ENCODE results near the gene CD72.
A peak's percentile ranks its signal among the peaks of the same experiment; 100 is the strongest.
"Not testable (repeated sequence)": the region's sequence is repeated elsewhere in the genome, so short reads cannot be mapped to it uniquely, and the experiment has no call there.

The CD72 gene

DNA sequence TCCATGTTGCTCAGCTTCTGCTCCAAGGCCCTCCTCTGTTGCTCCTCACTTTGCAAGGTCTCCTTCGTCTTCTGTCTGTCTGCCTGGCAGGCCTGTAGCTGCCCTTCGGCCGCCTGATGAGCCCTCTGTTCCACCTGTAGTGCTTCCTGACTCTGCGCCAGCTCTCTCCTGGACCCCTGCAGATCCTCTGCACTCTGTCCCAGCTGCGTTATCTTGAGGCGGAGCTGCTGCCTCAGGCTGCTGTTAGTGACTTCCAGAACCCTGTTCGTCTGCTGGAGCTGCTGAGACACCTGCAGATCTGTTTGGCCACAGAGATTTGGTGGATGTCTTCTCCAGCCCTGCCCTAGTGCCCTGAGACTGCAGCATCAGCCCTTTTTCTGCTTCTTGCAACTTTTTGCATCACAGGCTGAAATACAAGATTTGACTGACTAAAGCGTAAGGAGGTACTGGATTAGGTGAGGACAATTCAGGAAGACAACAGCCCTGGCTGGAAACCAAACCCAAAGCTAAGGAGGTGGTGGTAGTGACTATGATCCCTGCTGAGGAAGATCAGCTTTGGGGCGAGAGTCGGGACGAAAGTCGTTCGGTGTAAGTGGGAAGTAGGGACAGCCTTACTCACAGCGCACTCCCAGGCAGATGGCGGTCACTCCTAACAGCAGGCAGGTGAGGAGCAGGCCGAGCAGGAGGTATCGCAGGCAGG is 2.1 kb downstream of the CD72 start:
- DNase-seq: no peak

DNA sequence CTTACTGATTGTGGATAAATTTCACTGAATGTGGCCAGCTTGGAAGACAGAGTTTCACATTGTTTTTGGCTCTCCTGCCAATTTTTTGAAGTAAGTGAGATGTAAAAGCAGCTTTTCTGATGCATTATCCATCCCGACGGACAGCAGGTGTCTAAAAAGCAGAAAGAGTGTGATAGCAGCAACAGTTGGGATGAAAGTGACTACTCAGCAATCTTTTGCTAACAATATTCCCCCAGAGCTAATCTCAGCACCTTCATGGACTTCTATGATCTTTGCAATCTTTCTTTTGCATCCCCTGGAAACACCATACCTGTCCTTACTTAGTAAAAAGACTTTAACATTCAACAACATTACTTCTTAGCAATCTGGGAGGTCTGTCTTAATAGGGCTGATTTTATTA is 5.4 kb downstream of the CD72 start:
- no peak for DNase-seq

DNA sequence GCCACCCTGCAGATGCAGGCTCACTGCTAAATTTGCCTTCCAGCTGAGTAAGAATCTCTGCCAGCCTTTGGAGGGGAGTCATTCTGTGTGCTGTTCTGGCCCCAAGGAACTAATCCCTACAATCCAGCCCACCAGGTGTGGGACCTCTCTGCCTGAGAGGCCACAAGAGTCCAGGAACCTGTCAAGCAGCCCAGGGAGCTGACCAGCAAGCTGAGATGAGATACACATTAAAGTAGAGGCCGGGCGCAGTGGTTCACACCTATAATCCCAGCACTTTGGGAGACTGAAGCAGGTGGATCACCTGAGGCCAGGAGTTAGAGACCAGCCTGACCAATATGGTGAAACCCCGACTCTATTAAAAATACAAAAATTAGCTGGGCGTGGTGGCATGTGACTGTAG is 6.1 kb downstream of the CD72 start:
- DNase-seq: not testable (repeated sequence)

DNA sequence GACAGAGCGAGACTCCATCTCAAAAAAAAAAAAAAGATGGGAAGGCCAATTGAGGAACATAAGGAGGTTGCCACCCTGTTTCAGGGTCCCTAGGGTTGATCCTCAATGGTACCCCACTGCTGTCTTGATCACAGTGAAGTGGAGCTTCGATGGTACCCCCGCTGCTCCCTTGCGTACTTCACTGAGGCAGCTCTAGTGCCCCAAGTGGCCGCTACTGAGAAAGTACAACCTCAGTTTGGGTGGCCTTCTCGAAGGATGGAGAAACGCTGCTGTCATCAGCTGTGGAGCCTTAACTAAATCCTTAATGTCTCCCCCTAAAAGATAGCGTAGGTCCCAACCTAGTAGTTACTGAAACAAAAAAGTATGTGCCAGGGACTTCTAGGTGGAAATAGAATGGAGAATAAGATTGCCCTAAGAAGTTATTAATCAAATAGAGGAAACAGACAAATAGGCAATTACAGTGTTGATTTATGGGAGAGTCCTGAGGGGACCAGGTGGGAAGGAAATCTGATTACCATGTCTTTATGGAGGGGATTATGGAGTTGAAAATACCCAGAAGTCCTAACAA is 6.9 kb downstream of the CD72 start:
- DNase-seq: peak; percentile 73

DNA sequence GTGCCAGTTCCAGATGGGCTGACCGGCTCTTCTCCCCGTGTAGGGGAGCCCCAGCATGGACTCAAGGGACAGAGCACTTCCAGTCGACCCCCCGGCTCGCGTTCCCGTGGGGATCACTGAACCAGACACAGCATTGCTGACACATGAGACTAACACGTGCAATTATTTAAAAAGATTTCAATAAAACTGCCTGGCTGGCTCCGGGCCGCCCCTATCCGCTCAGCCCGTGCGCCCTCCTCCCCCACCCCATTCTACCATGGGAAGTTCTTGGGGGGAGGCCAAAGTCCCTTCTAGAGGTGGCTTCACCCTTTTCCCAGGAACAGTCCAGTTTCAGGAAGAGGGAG is 8.4 kb downstream of the CD72 start:
- DNase-seq: no peak

DNA sequence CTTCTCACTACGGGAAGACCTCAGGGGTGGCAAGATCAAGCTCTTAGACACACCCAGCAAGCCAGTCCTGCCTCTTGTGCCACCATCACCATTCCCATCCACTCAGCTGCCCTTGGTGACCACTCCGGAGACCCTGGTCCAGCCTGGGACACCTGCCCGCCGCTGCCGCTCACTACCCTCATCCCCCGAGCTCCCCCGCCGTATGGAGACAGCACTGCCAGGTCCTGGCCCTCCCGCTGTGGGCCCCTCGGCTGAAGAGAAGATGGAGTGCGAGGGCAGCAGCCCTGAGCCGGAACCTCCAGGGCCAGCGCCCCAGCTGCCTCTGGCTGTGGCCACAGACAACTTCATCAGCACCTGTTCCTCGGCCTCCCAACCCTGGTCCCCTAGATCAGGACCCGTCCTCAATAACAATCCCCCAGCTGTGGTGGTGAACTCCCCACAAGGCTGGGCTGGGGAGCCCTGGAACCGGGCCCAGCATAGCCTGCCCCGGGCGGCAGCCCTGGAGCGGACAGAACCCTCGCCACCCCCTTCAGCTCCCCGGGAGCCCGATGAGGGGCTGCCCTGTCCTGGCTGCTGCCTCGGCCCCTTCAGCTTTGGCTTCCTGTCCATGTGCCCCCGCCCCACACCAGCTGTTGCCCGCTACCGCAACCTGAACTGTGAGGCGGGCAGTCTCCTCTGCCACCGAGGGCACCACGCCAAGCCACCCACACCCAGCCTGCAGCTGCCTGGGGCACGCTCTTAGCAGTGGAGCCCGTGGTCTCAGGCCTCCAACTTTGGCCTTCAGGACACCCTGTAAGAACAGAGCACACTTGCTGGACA is 9.0 kb downstream of the CD72 start:
- DNase-seq: no peak

DNA sequence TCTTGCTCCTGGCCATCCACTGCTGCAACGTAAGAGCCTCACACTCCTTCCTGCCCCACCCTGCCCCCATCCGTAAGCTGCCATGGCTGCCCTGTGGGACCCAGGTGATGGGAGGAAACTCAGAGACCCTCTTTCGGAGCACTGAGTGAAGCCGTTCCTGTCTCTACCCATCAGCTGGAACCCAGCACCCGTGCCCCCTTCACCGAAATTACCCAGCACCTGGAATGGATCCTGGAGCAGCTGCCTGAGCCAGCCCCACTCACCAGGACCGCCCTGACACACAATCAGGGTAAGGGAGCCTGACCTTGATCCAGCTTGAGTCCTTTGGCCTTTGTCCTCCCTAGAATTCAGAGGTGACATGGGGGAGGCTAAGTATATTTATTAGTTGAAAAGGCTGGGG is 10.0 kb downstream of the CD72 start:
- no peak for DNase-seq

DNA sequence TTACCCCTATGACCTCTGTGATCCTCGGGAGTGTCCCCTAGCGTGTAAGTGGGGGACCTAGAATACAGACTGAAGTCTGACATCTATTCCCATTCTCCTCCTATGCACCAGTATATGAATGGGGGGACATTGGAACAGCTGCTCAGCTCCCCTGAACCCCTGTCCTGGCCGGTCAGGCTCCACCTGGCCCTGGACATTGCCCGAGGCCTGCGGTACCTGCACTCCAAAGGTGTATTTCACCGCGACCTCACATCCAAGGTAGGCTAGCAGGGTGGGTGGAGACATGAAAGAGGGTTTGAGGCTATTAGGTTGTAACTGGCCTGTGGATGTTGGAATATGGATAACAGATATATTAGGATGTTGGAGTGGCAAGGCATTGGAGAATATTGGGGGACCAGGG is 11.5 kb downstream of the CD72 start:
- no peak for DNase-seq

DNA sequence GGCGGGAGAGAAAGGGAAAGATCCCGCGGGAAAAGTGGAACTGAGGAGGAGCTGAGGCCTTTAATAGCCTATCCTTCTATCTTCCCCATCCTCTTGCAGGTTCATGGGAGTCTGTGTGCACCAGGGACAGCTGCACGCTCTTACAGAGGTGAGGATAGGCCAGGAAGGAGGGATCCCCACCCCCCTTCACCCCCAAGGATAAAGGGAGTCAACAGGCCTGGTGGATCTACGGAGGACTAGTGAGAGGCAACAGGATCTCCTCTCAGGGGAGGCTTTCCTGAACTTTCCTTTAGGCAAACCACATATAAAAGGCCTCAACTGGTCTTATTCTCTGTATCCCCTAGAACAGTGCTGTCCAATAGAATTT is 12.1 kb downstream of the CD72 start:
- DNase-seq: no peak

DNA sequence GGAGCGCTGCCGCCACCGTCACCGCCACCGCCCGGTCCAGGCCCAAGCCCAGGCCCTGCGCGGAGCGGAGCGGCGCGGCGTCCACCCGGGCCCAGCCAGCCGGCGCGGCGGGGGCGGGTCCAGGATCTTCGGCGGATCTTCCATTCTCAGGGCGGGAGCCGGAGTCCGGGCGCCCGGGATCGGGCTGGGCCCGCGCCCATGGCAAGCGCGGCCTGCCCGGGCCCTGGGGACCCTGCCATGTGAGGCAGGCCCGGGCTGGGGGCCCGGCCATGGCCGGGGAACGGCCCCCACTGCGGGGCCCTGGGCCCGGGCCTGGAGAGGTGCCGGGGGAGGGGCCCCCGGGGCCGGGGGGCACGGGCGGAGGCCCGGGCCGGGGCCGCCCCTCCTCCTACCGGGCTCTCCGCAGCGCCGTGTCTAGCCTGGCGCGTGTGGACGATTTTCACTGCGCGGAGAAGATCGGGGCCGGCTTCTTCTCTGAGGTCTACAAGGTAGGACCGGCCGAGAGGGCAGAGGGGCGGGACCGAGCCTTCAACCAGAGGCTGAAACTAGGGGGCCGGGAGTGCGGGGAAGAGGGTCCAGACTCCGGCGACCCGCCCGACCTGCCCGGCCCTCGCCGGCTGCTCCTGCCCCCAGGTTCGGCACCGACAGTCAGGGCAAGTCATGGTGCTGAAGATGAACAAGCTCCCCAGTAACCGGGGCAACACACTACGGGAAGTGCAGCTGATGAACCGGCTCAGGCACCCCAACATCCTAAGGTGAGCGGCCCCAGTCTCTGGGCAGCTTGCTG is 12.7 kb downstream of the CD72 start:
- peak; percentile 32 for DNase-seq

DNA sequence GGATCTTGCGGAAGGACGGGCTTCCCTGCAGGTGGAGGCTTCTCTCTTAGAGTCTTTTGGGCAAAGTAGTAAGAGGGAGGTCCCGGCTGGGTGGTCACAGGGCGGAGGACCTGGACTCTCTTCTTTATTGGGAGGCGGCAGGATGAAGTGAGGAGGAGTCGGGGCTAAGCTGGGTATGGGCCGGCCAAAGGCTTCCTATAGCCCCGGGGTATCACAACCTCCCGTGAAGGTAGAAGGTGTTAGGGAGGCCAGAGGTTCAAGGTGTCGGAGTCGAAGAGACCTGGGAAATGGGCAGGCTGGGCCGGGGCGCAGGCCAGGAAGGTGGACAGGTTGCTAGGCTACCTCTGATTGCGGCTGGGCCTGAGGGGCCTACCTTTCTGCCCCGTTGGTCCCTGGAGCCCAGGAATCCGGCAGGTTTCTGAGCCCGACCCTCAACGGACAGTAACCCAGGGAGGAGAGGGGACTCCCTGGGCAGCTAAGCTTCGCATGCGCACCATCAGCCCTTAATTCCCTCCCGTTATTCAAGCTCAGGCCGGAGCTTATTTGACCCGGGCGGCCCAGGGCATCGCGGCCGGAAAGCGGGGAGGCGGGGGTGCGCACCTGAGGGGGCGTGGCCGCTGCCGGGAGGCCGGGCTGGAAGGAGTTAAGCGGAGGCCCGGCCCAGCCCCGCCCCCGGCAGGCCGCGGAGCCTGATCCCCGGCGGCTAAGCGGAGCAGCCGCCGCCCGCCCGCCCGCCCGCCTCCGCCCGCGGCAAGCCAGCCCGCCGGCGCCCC is 13.4 kb downstream of the CD72 start, which contains the start of gene TESK1:
Gene TESK1 (plus strand): TSS at position 685 of the 773 bp plus-strand sequence. CDS start 358 bp downstream, outside the sequence.
- DNase-seq: peak; percentile 84

DNA sequence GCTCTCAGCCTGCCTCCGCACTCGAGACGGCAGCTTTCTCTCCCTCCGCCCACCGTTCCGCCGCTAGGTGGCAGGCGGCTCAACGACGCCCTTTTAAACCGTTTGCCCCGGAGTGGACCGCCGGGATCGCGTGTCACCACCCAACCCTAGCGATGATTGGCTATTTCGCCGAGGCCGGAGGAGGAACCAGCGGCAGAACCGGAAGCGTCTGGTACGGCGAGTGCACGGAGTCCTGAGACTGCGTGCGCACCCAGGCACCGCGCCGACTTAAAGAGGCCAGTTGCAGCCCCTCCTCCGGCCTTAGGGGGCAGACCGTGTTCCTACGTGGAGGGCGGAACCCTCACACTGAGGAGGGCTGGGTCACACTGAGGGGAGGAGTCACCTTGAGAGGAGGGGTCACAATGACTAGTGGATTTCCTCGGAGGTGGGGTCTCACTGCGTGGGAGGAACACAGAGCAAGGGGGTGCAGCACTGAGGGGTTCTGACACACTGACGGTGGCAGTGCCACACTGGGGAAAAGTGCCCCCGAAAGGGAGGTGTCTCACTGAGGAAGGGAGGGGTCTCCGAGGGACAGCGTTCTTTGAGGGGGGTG is 14.1 kb downstream of the CD72 start:
- peak; percentile 100 for DNase-seq

DNA sequence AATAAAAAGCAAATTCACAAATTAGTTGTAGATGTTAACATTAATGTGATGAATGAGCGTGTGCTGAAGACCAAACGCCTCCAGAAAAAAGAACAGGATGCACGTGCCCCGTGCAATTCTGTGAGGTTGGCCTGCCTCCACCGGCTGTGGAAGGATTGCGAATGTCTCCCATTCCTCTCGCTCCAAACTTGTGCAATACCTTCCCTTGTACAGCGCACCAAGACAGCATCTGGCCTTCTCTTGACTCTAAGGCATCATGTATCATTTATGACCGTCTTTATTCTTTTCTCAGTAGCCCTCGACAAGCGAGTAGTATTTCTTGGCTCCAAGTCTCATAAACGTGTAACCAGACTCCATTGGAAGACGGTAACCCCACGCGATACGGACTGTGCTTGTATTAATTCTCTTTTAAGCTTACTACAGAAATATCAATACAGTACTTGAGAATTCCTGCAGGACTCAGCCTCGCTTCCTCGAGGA is 14.7 kb downstream of the CD72 start:
- DNase-seq: no peak

DNA sequence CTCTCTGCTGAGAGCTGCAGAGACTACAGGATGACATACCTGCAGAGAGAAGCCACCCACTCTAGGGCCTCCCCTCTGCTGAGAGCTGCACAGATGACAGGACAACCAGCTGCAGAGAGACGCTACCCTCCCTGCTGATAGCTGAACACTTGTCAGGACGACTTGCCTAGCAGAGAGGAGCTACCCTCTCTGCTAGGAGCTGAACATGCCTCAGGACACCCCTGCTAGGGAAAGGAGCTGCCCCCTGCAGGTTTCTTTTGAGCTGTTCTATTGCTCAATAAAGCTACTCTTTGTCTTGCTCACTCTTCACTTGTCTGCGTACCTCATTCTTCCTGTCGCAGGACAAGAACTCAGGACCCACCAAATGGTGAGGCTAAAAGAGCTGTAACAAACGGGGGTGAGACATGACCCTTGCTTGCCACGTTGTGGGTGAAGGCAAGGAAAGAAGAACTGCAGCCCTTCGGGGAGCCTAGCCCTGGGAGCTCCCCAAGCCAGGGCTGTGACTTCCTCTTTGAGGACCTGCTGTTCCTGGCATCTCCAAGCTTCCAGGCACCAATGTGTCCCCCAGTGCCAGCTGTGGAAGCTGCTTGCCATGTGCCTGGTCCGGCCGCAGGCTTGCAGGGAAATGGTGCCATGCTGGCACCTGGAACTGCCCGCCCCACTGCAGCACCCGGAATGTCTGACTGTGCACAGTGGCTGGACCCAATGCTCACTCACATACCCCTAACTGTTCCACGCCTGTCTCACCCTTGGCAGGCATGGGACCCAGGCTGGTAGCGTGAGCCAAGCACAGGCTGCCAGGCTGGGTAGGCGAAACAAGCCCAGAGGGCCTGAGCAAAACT is 18.2 kb downstream of the CD72 start:
- no peak for DNase-seq

DNA sequence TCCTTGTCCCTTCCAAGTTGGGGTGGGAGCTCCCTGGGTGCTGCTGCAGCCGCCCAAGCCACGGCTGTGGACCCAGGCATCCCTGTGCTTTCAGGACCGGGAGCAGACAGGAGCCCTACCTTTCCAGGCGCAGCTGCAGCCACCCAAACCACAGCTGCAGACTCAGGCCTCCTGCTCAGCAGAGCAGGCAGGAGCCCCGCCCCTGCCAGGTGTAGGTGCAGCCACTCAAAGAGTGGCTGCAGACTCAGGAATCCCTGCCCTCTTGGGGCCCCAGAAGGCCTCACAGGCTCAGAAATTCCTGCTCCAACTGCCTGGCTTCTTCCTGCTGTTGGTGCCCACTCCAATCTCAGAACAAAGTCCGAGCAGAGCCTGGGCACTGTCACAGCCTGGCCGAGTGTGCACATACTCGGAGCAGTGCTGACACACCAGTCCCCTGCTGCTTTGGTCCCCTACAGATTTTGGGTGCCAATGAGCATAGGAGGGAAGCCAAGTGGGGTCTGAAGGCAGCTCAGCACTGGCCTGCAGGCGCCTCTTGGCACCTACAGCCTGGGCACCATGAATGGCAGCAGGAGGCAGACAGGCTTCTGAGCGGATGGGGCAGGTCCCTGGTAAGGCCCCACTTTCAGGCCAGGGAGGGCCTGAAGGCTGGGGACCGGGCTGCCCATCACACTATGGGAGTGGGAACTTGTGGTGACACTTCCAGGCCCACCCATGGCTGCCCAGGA is 19.2 kb downstream of the CD72 start:
- DNase-seq: no peak

DNA sequence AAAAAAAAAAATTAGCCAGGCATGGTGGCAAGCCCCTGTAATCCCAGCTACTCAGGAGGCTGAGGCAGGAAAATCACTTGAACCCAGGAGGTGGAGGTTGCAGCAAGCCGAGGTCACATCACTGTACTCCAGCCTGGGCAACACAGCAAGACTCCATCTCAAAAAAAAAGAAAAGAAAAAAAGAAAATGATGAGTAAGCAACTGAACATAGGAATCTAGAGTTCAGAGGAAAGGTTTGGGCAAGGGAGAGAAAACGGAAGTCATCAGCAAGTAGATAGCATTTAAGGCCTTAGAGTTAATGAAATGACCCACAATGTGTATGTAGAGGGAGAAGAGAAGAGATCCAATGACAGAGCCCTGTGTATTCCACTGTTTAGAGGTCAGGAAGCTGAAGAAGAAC is 21.3 kb downstream of the CD72 start:
- not testable (repeated sequence) for DNase-seq

DNA sequence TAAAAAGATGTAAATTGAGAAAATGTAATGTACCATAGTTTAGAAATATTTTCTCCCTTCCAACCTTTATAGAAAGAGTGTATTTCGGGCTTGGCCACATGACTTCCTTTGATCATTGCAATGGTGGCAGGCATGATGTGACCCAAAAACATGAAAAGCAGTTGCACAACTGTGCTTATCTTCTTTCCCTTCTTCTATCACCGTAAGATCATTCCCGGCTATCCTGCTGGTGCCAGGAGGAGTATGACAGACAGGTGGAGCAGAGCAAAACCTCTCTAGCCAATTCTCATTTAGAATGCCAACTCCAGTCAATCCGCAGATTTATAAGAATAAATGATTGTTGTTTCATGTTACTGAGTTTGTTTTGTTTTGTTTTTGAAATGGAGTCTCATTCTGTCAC is 23.7 kb downstream of the CD72 start:
- DNase-seq: no peak

DNA sequence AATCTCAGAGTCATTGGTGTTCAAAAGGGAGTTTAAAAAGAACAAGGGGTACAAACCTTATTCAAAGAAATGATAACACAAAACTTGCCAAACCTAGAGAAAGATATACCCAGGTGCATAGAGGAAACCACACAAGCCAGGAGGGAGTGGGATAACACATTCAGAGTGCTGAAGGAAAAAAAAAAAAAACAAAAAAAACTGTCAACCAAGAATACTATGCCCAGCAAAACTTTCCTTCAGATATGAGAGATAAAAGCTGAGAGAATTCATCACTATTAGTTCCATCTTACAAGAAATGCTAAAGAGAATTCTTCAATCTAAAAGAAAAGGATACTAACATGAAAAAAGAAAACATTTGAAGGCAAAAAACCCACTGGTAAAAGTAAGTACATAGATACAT is 24.6 kb downstream of the CD72 start:
- DNase-seq: no peak

DNA sequence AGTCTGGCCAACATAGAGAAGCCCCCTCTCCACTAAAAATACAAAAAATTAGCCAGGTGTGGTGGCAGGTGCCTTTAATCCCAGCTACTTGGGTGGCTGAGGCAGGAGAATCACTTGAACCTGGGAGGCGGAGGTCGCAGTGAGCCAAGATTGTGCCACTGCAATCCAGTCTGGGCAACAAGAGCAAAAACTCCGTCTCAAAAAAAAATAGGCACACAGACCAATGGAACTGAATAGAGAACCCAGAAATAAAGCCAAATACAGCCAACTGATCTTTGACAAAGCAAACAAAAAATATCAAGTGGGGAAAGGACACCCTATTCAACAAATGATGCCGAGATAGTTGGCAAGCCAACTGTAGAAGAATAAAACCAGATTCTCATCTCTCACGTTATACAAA is 29.7 kb downstream of the CD72 start:
- not testable (repeated sequence) for DNase-seq

DNA sequence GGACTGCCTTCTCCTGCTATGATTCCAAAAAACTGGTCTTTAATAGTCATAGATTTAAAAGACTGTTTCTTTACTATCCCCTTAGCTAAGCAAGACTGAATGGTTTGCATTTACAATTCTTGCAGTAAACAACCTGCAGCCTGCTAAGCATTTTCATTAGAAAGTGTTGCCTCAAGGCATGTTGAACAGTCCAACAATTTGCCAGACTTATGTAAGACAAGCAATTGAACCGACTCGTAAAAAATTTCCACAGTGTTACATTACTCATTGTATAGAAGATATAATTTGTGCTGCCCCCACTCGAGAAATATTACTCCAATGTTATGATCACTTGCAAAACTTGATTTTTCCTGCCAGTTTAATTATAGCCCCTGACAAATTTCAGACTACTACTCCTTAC is 33.5 kb downstream of the CD72 start:
- not testable (repeated sequence) for DNase-seq

All from CD4-positive, alpha-beta T cell treated with Interleukin-17A for 1 hour (primary cell).